Mammary epithelial cell (primary cell): ENCODE measurements around the gene DIS3L2.

ENCODE experiments used
- EZH2 ChIP-seq: IDR thresholded peaks from 2 replicates; pipeline ENCODE4 v1.6.1; 2012; ENCODE audit warnings: low read length, inconsistent platforms, borderline replicate concordance
- TF ChIP-seq, protein P1 (sequence below), 2 donors: IDR thresholded peaks in 1 of 2; conservative IDR thresholded peaks in 1 of 2; 2 replicates each; pipeline ENCODE4 v1.5.1; 2011 to 2012; ENCODE audit warnings: inconsistent platforms in 2 of 2, low read length in 2 of 2, mild to moderate bottlenecking in 2 of 2, control low read depth in 1 of 2, low read depth in 1 of 2; ENCODE audit not compliant: insufficient read depth in 1 of 2; ENCODE audit errors: extremely low read depth in 1 of 2

DNA sequence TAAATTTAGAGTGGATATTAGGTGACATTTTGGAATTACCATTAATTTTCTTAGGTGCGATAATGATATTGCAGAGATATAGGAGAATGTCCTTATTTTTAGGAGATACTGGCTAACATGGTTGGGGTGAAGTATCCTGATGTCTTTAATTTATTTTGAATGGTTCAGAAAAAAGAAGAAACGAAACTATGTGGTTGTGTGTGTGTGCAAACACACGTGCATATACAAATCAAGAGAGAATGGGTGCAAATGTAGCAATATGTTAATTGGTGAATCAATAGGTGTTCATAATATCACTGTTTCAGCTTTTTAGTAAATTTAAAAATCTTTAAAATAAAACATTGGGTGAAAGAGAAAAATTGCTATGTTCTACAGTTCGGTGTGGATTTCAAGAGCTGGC lies 140.9 kb downstream of the DIS3L2 start:
- TF ChIP-seq, protein P1, sequence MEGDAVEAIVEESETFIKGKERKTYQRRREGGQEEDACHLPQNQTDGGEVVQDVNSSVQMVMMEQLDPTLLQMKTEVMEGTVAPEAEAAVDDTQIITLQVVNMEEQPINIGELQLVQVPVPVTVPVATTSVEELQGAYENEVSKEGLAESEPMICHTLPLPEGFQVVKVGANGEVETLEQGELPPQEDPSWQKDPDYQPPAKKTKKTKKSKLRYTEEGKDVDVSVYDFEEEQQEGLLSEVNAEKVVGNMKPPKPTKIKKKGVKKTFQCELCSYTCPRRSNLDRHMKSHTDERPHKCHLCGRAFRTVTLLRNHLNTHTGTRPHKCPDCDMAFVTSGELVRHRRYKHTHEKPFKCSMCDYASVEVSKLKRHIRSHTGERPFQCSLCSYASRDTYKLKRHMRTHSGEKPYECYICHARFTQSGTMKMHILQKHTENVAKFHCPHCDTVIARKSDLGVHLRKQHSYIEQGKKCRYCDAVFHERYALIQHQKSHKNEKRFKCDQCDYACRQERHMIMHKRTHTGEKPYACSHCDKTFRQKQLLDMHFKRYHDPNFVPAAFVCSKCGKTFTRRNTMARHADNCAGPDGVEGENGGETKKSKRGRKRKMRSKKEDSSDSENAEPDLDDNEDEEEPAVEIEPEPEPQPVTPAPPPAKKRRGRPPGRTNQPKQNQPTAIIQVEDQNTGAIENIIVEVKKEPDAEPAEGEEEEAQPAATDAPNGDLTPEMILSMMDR (conservative IDR thresholded peaks at IDR 0.05 in 1 of 2, IDR thresholded peaks at IDR 0.05 in 1 of 2; ENCODE audit: extremely low read depth in 1 of 2, insufficient read depth in 1 of 2, low read depth in 1 of 2, low read length in 2 of 2) = no peak
- no peak for TF ChIP-seq EZH2
